Esophagus squamous epithelium (tissue), 4 donors: ENCODE measurements around the gene DLGAP1.

Source experiments
- POLR2A ChIP-seq, 4 donors: fragments of 450-650 bp; IDR thresholded peaks; one replicate each; pipeline ENCODE4 v1.6.1; 2017; ENCODE audit warnings: antibody characterized with exemption in 4 of 4, mild to moderate bottlenecking in 4 of 4, moderate library complexity in 3 of 4
- TF ChIP-seq, protein P1 (sequence below), 6 experiments: fragments of 450-650 bp in 4 of 6; fragments of 200-600 bp in 2 of 6; sonication (generic) in 2 of 6; IDR thresholded peaks; one replicate each; pipeline ENCODE4 v1.5.1; 2016 to 2019; ENCODE audit warnings: antibody characterized with exemption in 6 of 6, mild to moderate bottlenecking in 4 of 6, moderate library complexity in 4 of 6

DNA sequence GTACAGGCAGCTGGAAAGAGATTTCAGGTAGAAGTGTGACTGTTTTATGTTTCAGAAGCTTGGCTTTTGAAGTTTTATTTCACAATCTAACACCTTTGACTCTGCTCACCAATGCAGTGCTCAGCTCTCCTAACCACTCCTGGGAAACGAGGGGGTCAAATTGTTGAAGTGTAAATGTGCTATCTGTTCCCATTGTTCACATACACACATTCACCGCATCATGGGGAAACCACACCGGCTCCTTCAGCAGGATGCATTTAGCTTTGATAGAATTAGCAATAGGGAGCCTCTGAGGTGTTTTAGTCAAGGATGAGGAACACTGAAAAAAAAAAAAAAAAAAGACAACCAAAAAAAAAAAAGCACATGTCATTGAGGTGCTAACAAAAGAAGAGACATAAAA, 13.4 kb upstream of the DLGAP1 start:
- TF ChIP-seq, protein P1, sequence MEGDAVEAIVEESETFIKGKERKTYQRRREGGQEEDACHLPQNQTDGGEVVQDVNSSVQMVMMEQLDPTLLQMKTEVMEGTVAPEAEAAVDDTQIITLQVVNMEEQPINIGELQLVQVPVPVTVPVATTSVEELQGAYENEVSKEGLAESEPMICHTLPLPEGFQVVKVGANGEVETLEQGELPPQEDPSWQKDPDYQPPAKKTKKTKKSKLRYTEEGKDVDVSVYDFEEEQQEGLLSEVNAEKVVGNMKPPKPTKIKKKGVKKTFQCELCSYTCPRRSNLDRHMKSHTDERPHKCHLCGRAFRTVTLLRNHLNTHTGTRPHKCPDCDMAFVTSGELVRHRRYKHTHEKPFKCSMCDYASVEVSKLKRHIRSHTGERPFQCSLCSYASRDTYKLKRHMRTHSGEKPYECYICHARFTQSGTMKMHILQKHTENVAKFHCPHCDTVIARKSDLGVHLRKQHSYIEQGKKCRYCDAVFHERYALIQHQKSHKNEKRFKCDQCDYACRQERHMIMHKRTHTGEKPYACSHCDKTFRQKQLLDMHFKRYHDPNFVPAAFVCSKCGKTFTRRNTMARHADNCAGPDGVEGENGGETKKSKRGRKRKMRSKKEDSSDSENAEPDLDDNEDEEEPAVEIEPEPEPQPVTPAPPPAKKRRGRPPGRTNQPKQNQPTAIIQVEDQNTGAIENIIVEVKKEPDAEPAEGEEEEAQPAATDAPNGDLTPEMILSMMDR (IDR thresholded peaks at IDR 0.05): no peak
- no peak for TF ChIP-seq POLR2A (IDR thresholded peaks at IDR 0.05)
